Measurements from ENCODE around the gene DPP7.

- TF ChIP-seq POLR2A (IDR thresholded peaks at IDR 0.05; ENCODE audit: low read depth, low read length) (no peak), RAD21 (IDR thresholded peaks at IDR 0.05; ENCODE audit: low read length) (no peak)
These were observed 8.5 kb downstream of the DPP7 start for GRCh38 chr9:137105814-137106661.

All from IMR-90 (cell line).